Measurements from ENCODE around the gene PIK3R3. TPM values are rescaled to one million over a fixed set of nuclear protein-coding genes. Genes with fewer than 3 reads are reported as not detected.

The PIK3R3 gene
- total RNA-seq, 1 experiment from 2014 or later: 36.3 TPM

DNA sequence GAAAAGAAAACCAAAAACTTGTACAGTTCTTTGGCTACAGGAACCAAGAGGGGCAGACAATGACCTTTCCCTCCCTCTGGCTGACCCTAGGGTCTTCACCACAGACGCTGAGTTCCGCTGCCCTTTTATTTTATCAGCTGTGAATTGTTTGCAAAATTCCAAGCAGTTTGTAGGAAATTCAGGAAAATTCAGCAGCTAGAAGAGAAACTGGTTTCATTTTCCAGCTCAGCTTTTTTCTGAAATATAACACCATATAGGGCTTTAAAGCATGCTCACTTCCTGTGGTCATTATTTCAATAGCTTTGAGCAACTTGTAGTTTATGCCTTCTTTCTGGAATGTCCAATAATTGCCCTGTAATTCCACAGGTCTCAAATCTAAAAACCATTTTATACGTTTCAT lies 5.5 kb upstream of the PIK3R3 start:
- TF ChIP-seq POLR2AphosphoS5 (IDR thresholded peaks at IDR 0.05; ENCODE audit: low read depth, low read length) (no peak), SIN3A (IDR thresholded peaks at IDR 0.05; ENCODE audit: borderline replicate concordance, insufficient read depth, low read depth, low read length) (no peak), TCF7L2 (IDR thresholded peaks at IDR 0.05; ENCODE audit: low read depth, low read length) (no peak)
- TF ChIP-seq, protein P1, sequence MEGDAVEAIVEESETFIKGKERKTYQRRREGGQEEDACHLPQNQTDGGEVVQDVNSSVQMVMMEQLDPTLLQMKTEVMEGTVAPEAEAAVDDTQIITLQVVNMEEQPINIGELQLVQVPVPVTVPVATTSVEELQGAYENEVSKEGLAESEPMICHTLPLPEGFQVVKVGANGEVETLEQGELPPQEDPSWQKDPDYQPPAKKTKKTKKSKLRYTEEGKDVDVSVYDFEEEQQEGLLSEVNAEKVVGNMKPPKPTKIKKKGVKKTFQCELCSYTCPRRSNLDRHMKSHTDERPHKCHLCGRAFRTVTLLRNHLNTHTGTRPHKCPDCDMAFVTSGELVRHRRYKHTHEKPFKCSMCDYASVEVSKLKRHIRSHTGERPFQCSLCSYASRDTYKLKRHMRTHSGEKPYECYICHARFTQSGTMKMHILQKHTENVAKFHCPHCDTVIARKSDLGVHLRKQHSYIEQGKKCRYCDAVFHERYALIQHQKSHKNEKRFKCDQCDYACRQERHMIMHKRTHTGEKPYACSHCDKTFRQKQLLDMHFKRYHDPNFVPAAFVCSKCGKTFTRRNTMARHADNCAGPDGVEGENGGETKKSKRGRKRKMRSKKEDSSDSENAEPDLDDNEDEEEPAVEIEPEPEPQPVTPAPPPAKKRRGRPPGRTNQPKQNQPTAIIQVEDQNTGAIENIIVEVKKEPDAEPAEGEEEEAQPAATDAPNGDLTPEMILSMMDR (IDR thresholded peaks at IDR 0.05): no peak
- TF ChIP-seq, protein P2, sequence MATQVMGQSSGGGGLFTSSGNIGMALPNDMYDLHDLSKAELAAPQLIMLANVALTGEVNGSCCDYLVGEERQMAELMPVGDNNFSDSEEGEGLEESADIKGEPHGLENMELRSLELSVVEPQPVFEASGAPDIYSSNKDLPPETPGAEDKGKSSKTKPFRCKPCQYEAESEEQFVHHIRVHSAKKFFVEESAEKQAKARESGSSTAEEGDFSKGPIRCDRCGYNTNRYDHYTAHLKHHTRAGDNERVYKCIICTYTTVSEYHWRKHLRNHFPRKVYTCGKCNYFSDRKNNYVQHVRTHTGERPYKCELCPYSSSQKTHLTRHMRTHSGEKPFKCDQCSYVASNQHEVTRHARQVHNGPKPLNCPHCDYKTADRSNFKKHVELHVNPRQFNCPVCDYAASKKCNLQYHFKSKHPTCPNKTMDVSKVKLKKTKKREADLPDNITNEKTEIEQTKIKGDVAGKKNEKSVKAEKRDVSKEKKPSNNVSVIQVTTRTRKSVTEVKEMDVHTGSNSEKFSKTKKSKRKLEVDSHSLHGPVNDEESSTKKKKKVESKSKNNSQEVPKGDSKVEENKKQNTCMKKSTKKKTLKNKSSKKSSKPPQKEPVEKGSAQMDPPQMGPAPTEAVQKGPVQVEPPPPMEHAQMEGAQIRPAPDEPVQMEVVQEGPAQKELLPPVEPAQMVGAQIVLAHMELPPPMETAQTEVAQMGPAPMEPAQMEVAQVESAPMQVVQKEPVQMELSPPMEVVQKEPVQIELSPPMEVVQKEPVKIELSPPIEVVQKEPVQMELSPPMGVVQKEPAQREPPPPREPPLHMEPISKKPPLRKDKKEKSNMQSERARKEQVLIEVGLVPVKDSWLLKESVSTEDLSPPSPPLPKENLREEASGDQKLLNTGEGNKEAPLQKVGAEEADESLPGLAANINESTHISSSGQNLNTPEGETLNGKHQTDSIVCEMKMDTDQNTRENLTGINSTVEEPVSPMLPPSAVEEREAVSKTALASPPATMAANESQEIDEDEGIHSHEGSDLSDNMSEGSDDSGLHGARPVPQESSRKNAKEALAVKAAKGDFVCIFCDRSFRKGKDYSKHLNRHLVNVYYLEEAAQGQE (IDR thresholded peaks at IDR 0.05; ENCODE audit: insufficient read depth in 1 of 2, low read depth in 2 of 2, low read length in 1 of 2): no peak
- ChIA-PET CTCF (no interaction called here), POLR2A (interaction anchor here (0.6 to 0.8 kb wide), 2 partner anchors 10 to 22 kb away, joined by 3 to 6 read pairs; no protein-coding TSS in a partner anchor)
- BruUV-seq (replicated peaks): no TSS peak
- in situ Hi-C loops (cut with HindIII; ENCODE audit: low pct_unique_long_range_greater_than_20kb, low sequenced_read_pairs) (no loop called here), intact Hi-C loops (cut with micrococcal nuclease; ENCODE audit: unreplicated experiment) (no loop called here)
- no peaks in the 10 kb centered on the region for H3K27me3 ChIP-seq (ENCODE audit: control insufficient read depth, insufficient read depth, low read length)
- H3K9me3 ChIP-seq (ENCODE audit: control insufficient read depth, insufficient read depth, low read depth, low read length): no peaks in the 10 kb centered on the region
- H3K27ac ChIP-seq (ENCODE audit: low read length): no peak overlapping the region
- H3K4me1 ChIP-seq (ENCODE audit: control insufficient read depth, insufficient read depth, low read length): peaks cover 13% of the 10 kb centered on the region
- no peaks in the 10 kb centered on the region for H3K36me3 ChIP-seq (ENCODE audit: control insufficient read depth, insufficient read depth, low read length)
- no peak for ATAC-seq
- no peak overlapping the region for H3K4me3 ChIP-seq (ENCODE audit: low read depth in 2 of 2, low read length in 2 of 2)
- DNase-seq (ENCODE audit: low read depth, low spot score): no peak

GRCh38 chr1:46136711-46137110 lies 4.3 kb upstream of the PIK3R3 start:
- ChIA-PET CTCF (no interaction called here), POLR2A (no interaction called here)
- in situ Hi-C loops (cut with HindIII; ENCODE audit: low pct_unique_long_range_greater_than_20kb, low sequenced_read_pairs) (no loop called here), intact Hi-C loops (cut with micrococcal nuclease; ENCODE audit: unreplicated experiment) (no loop called here)
- ATAC-seq (no peak), DNase-seq (ENCODE audit: low read depth, low spot score) (no peak)
- H3K4me1 ChIP-seq (ENCODE audit: control insufficient read depth, insufficient read depth, low read length): peaks cover 13% of the 10 kb centered on the region
- H3K27me3 ChIP-seq (ENCODE audit: control insufficient read depth, insufficient read depth, low read length): no peaks in the 10 kb centered on the region
- no peak overlapping the region for H3K4me3 ChIP-seq (ENCODE audit: low read depth in 2 of 2, low read length in 2 of 2)
- no peak overlapping the region for H3K27ac ChIP-seq (ENCODE audit: low read length)
- H3K9me3 ChIP-seq (ENCODE audit: control insufficient read depth, insufficient read depth, low read depth, low read length): no peaks in the 10 kb centered on the region
- no peak for TF ChIP-seq SIN3A (IDR thresholded peaks at IDR 0.05; ENCODE audit: borderline replicate concordance, insufficient read depth, low read depth, low read length)
- no peak for TF ChIP-seq TCF7L2 (IDR thresholded peaks at IDR 0.05; ENCODE audit: low read depth, low read length)
- TF ChIP-seq, protein P1 (IDR thresholded peaks at IDR 0.05): no peak
- no peak for TF ChIP-seq POLR2AphosphoS5 (IDR thresholded peaks at IDR 0.05; ENCODE audit: low read depth, low read length)
- TF ChIP-seq, protein P2 (IDR thresholded peaks at IDR 0.05; ENCODE audit: insufficient read depth in 1 of 2, low read depth in 2 of 2, low read length in 1 of 2): no peak
- H3K36me3 ChIP-seq (ENCODE audit: control insufficient read depth, insufficient read depth, low read length): no peaks in the 10 kb centered on the region
- no TSS peak for BruUV-seq (replicated peaks)

Data from Panc1 (cell line).